HG03565 (cell line): Measurements from ENCODE around the gene TEAD4.

Source experiments
- ATAC-seq: cut with Tn5 transposase; IDR thresholded peaks from one replicate; pipeline ENCODE4 v1.9.1; 2021; ENCODE audit warnings: mild to moderate bottlenecking, moderate library complexity; ENCODE audit not compliant: unreplicated experiment

Gene TEAD4

GRCh38 chr12:2960390-2960956 is 1.3 kb downstream of the TEAD4 start:
- ATAC-seq: no peak

GRCh38 chr12:2960996-2961616 is 1.9 kb downstream of the TEAD4 start:
- no peak for ATAC-seq

GRCh38 chr12:2961705-2962104 is 2.5 kb downstream of the TEAD4 start:
- ATAC-seq: no peak

GRCh38 chr12:2963154-2963759 is 4.1 kb downstream of the TEAD4 start:
- ATAC-seq: no peak

GRCh38 chr12:2963760-2964292 is 4.6 kb downstream of the TEAD4 start:
- no peak for ATAC-seq

GRCh38 chr12:2967651-2968050 is 8.5 kb downstream of the TEAD4 start:
- ATAC-seq: no peak

- ATAC-seq: no peak
Observed at GRCh38 chr12:2970744-2971143, 11.5 kb downstream of the TEAD4 start.

GRCh38 chr12:2973566-2973965 is 14.4 kb downstream of the TEAD4 start:
- no peak for ATAC-seq

- no peak for ATAC-seq
Observed at GRCh38 chr12:2974560-2974971, 15.4 kb downstream of the TEAD4 start.

- ATAC-seq: no peak
Observed at GRCh38 chr12:2976581-2976996, 17.4 kb downstream of the TEAD4 start.

GRCh38 chr12:2977776-2978175 is 18.6 kb downstream of the TEAD4 start:
- no peak for ATAC-seq

GRCh38 chr12:2979806-2980205 is 20.6 kb downstream of the TEAD4 start:
- no peak for ATAC-seq

- ATAC-seq: no peak
Observed at GRCh38 chr12:2980630-2981029, 21.4 kb downstream of the TEAD4 start.

- ATAC-seq: no peak
Observed at GRCh38 chr12:2982361-2982760, 23.2 kb downstream of the TEAD4 start.

GRCh38 chr12:2984249-2984648 is 25.1 kb downstream of the TEAD4 start:
- no peak for ATAC-seq

GRCh38 chr12:2984698-2985097 is 25.5 kb downstream of the TEAD4 start:
- no peak for ATAC-seq

- ATAC-seq: no peak
Observed at GRCh38 chr12:2986876-2987275, 27.7 kb downstream of the TEAD4 start.

GRCh38 chr12:2988494-2988893 is 29.3 kb downstream of the TEAD4 start:
- ATAC-seq: no peak

GRCh38 chr12:2992724-2993123 is 33.5 kb downstream of the TEAD4 start:
- ATAC-seq: no peak

GRCh38 chr12:2997989-2998670 is 38.9 kb downstream of the TEAD4 start:
- no peak for ATAC-seq

GRCh38 chr12:2998789-2999264 is 39.6 kb downstream of the TEAD4 start:
- ATAC-seq: no peak
